ENCODE measurements around the gene SP140L.

SP140L gene

DNA sequence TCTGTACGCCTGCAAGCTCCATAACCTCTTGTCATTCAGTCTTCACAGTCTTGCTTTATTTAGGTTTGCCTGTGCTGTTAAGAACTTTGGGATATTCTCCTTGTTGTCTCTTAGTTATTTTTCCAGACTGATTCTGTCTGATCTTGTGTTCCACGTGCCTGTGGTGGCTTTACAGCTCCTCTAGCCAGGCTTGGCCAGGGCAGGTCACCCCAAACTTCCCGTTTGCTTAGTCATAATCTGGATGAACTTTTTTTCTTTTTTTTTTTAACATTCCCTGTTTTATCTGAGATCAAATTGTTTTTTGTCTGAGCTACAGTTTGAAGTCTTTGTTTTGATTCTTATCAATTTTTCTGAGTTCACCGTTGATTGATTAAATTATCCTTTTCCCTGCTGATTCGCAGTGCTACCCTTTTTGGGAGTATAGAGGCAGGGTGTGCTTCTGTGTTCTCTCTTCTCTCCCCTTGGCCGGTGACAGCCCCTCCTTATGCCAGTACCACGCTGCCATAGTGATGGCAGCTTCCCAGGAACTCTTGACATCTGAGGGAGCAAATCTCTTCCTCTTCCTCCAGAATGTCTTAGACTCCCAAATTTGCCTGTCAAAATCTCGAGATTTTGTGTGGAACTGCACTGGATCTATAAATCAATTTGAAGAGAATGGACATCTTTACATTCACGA is 91.5 kb downstream of the SP140L start:
- H2BK15ac ChIP-seq (ENCODE audit: low read depth, poor library complexity, severe bottlenecking) = no peak overlapping the region
- H3K23ac ChIP-seq (ENCODE audit: low read length in 2 of 2) = no peak overlapping the region
- no peak overlapping the region for H2BK5ac ChIP-seq (ENCODE audit: low read depth, low read length, poor library complexity, severe bottlenecking)
- no peak overlapping the region for H2BK12ac ChIP-seq (ENCODE audit: low read length in 2 of 2)
- H3K4ac ChIP-seq (ENCODE audit: low read depth in 1 of 2, low read length in 2 of 2) = no peak overlapping the region
- no peak overlapping the region for H2BK120ac ChIP-seq (ENCODE audit: low read depth, low read length)
- peak overlapping the region; percentile 98 for H3K9ac ChIP-seq (ENCODE audit: low read length)
- peaks cover 0 to 32% of the 10 kb centered on the region in 2 experiments for H3K36me3 ChIP-seq (ENCODE audit: control insufficient read depth in 1 of 2, insufficient read depth in 2 of 2, low read depth in 1 of 2, low read length in 2 of 2)
- peak overlapping the region; percentile 73 for H3K4me2 ChIP-seq (ENCODE audit: low read length, poor library complexity, severe bottlenecking)
- no peak overlapping the region for H2AK5ac ChIP-seq (ENCODE audit: low read length, severe bottlenecking)
- H3K14ac ChIP-seq (ENCODE audit: low read length in 2 of 2) = no peak overlapping the region
- H3K27me3 ChIP-seq (ENCODE audit: control insufficient read depth in 1 of 2, insufficient read depth in 1 of 2, low read length in 2 of 2) = no peaks in the 10 kb centered on the region
- H3K79me1 ChIP-seq (replicated peaks; ENCODE audit: low read length, poor library complexity, severe bottlenecking) = peaks cover 3% of the 10 kb centered on the region
- H4K91ac ChIP-seq (ENCODE audit: low read length) = no peak overlapping the region
- no peak overlapping the region for H3K27ac ChIP-seq (ENCODE audit: low read length, poor library complexity, severe bottlenecking)
- no peak overlapping the region for H3K18ac ChIP-seq (ENCODE audit: low read depth in 1 of 2, low read length in 2 of 2)
- no peak overlapping the region for H4K8ac ChIP-seq (ENCODE audit: low read length)
- peak; percentile 68 for DNase-seq
- no peaks in the 10 kb centered on the region for H3K9me3 ChIP-seq (ENCODE audit: control insufficient read depth, low read length)
- H2AFZ ChIP-seq (ENCODE audit: low read depth, low read length) = no peak overlapping the region
- peak overlapping the region in 1 of 2 experiments; percentile 91 for H3K4me3 ChIP-seq (ENCODE audit: insufficient read depth in 1 of 2, low read depth in 1 of 2, low read length in 2 of 2)
- H3K4me1 ChIP-seq (ENCODE audit: control insufficient read depth, insufficient read depth, low read depth, low read length) = peaks cover 8% of the 10 kb centered on the region
- WGBS = 77% methylated on average over 5 of the region's 9 CpGs

DNA sequence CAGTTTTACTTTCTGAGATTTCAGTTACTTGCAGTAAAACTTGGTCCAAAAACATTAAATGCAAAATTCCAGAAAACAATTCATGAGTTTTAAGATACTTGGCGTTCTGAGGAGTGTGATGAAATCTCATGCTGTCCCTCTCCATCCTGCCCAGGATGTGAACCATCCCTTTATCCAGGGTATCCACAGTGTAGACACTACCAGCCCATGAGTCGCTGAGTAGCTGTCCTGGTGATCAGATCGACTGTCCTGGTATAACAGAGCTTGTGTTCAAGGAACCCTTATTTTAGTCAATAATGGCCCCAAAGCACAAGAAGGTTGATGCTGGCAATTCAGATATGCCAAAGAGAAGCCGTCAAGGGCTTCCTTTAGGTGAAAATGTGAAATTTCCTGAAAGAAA is 92.2 kb downstream of the SP140L start:
- Histone ChIP-seq H4K91ac (ENCODE audit: low read length) (no peak overlapping the region), H3K14ac (ENCODE audit: low read length in 2 of 2) (no peak overlapping the region), H2BK12ac (ENCODE audit: low read length in 2 of 2) (no peak overlapping the region), H3K27me3 (ENCODE audit: control insufficient read depth in 1 of 2, insufficient read depth in 1 of 2, low read length in 2 of 2) (no peaks in the 10 kb centered on the region), H3K4me2 (ENCODE audit: low read length, poor library complexity, severe bottlenecking) (no peak overlapping the region), H3K18ac (ENCODE audit: low read depth in 1 of 2, low read length in 2 of 2) (no peak overlapping the region), H3K36me3 (ENCODE audit: control insufficient read depth in 1 of 2, insufficient read depth in 2 of 2, low read depth in 1 of 2, low read length in 2 of 2) (peaks cover 0 to 38% of the 10 kb centered on the region in 2 experiments), H2BK15ac (ENCODE audit: low read depth, poor library complexity, severe bottlenecking) (no peak overlapping the region), H3K4ac (ENCODE audit: low read depth in 1 of 2, low read length in 2 of 2) (no peak overlapping the region), H4K8ac (ENCODE audit: low read length) (no peak overlapping the region), H3K23ac (ENCODE audit: low read length in 2 of 2) (no peak overlapping the region), H2AFZ (ENCODE audit: low read depth, low read length) (no peak overlapping the region), H2BK5ac (ENCODE audit: low read depth, low read length, poor library complexity, severe bottlenecking) (no peak overlapping the region), H2BK120ac (ENCODE audit: low read depth, low read length) (no peak overlapping the region), H3K4me3 (ENCODE audit: insufficient read depth in 1 of 2, low read depth in 1 of 2, low read length in 2 of 2) (peak overlapping the region in 1 of 2 experiments; percentile 91), H3K79me1 (replicated peaks; ENCODE audit: low read length, poor library complexity, severe bottlenecking) (peaks cover 3% of the 10 kb centered on the region), H3K9ac (ENCODE audit: low read length) (peak overlapping the region; percentile 98), H2AK5ac (ENCODE audit: low read length, severe bottlenecking) (peak overlapping the region; percentile 27), H3K9me3 (ENCODE audit: control insufficient read depth, low read length) (no peaks in the 10 kb centered on the region), H3K27ac (ENCODE audit: low read length, poor library complexity, severe bottlenecking) (no peak overlapping the region), H3K4me1 (ENCODE audit: control insufficient read depth, insufficient read depth, low read depth, low read length) (peaks cover 8% of the 10 kb centered on the region)
- DNase-seq = no peak
- WGBS = 100% methylated on average over 3 of the region's 4 CpGs

DNA sequence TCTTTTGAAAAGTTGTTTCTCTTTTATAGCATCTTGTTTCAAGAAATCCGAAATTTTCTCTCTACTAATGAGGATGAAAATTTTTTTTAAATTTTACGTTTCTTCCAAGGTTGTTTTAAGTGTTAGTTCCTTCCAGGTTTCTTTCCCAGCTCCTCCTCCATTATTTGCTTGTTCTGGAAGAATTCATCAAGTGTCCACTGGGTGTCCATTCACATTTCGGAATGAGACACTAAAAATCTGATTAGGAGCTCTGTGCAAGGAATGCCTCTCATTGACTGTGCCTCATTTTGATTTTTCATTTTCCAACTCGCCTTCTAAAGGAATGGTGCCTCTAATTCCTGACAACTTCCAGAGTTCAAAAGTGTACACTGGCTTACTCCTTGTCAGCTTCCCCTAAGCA is 95.2 kb downstream of the SP140L start:
- Histone ChIP-seq H3K27ac (ENCODE audit: low read length, poor library complexity, severe bottlenecking) (no peak overlapping the region), H4K91ac (ENCODE audit: low read length) (no peak overlapping the region), H2BK120ac (ENCODE audit: low read depth, low read length) (peak overlapping the region; percentile 34), H3K9me3 (ENCODE audit: control insufficient read depth, low read length) (no peaks in the 10 kb centered on the region), H3K4me2 (ENCODE audit: low read length, poor library complexity, severe bottlenecking) (no peak overlapping the region), H2BK12ac (ENCODE audit: low read length in 2 of 2) (no peak overlapping the region), H3K4ac (ENCODE audit: low read depth in 1 of 2, low read length in 2 of 2) (no peak overlapping the region), H3K4me1 (ENCODE audit: control insufficient read depth, insufficient read depth, low read depth, low read length) (peaks cover 4% of the 10 kb centered on the region), H3K36me3 (ENCODE audit: control insufficient read depth in 1 of 2, insufficient read depth in 2 of 2, low read depth in 1 of 2, low read length in 2 of 2) (peaks cover 0 to 46% of the 10 kb centered on the region in 2 experiments), H3K9ac (ENCODE audit: low read length) (no peak overlapping the region), H3K4me3 (ENCODE audit: insufficient read depth in 1 of 2, low read depth in 1 of 2, low read length in 2 of 2) (no peak overlapping the region), H2BK15ac (ENCODE audit: low read depth, poor library complexity, severe bottlenecking) (no peak overlapping the region), H3K79me1 (replicated peaks; ENCODE audit: low read length, poor library complexity, severe bottlenecking) (peaks cover 5% of the 10 kb centered on the region), H3K18ac (ENCODE audit: low read depth in 1 of 2, low read length in 2 of 2) (no peak overlapping the region), H2AFZ (ENCODE audit: low read depth, low read length) (no peak overlapping the region), H3K27me3 (ENCODE audit: control insufficient read depth in 1 of 2, insufficient read depth in 1 of 2, low read length in 2 of 2) (no peaks in the 10 kb centered on the region), H3K23ac (ENCODE audit: low read length in 2 of 2) (no peak overlapping the region), H3K14ac (ENCODE audit: low read length in 2 of 2) (no peak overlapping the region), H2BK5ac (ENCODE audit: low read depth, low read length, poor library complexity, severe bottlenecking) (no peak overlapping the region), H2AK5ac (ENCODE audit: low read length, severe bottlenecking) (no peak overlapping the region), H4K8ac (ENCODE audit: low read length) (no peak overlapping the region)
- WGBS = 92% methylated on average over 3 of the region's 4 CpGs
- DNase-seq = peak; percentile 18

- Histone ChIP-seq H3K18ac (ENCODE audit: low read depth in 1 of 2, low read length in 2 of 2) (no peak overlapping the region), H3K79me1 (replicated peaks; ENCODE audit: low read length, poor library complexity, severe bottlenecking) (peaks cover 7% of the 10 kb centered on the region), H3K4me3 (ENCODE audit: insufficient read depth in 1 of 2, low read depth in 1 of 2, low read length in 2 of 2) (peak overlapping the region in 1 of 2 experiments; percentile 23), H3K27me3 (ENCODE audit: control insufficient read depth in 1 of 2, insufficient read depth in 1 of 2, low read length in 2 of 2) (no peaks in the 10 kb centered on the region), H4K8ac (ENCODE audit: low read length) (no peak overlapping the region), H2BK12ac (ENCODE audit: low read length in 2 of 2) (no peak overlapping the region), H2BK5ac (ENCODE audit: low read depth, low read length, poor library complexity, severe bottlenecking) (no peak overlapping the region), H3K27ac (ENCODE audit: low read length, poor library complexity, severe bottlenecking) (no peak overlapping the region), H2AFZ (ENCODE audit: low read depth, low read length) (no peak overlapping the region), H3K9ac (ENCODE audit: low read length) (no peak overlapping the region), H3K9me3 (ENCODE audit: control insufficient read depth, low read length) (peaks cover 4% of the 10 kb centered on the region), H2BK15ac (ENCODE audit: low read depth, poor library complexity, severe bottlenecking) (no peak overlapping the region), H4K91ac (ENCODE audit: low read length) (peak overlapping the region; percentile 5), H3K23ac (ENCODE audit: low read length in 2 of 2) (no peak overlapping the region), H2BK120ac (ENCODE audit: low read depth, low read length) (no peak overlapping the region), H3K4me1 (ENCODE audit: control insufficient read depth, insufficient read depth, low read depth, low read length) (peaks cover 2% of the 10 kb centered on the region), H3K4me2 (ENCODE audit: low read length, poor library complexity, severe bottlenecking) (no peak overlapping the region), H3K4ac (ENCODE audit: low read depth in 1 of 2, low read length in 2 of 2) (no peak overlapping the region), H3K14ac (ENCODE audit: low read length in 2 of 2) (no peak overlapping the region), H3K36me3 (ENCODE audit: control insufficient read depth in 1 of 2, insufficient read depth in 2 of 2, low read depth in 1 of 2, low read length in 2 of 2) (peaks cover 4 to 57% of the 10 kb centered on the region in 2 experiments), H2AK5ac (ENCODE audit: low read length, severe bottlenecking) (no peak overlapping the region)
- WGBS = 100% methylated on average over 2 of the region's 3 CpGs
- peak; percentile 54 for DNase-seq
Observed at GRCh38 chr2:230423851-230424458, 97.0 kb downstream of the SP140L start.
